T-helper 1 cell treated with Interleukin-12 subunit alpha and Interleukin-12 subunit beta and Interleukin-4 antibody, amounts not matched to agents 30 ng/mL and 1 ng/mL, for 36 hours (primary cell): ENCODE data around the gene SLC37A1. TPM values are rescaled to one million over a fixed set of nuclear protein-coding genes. Genes with fewer than 3 reads are reported as not detected.

ENCODE experiments used
- intact Hi-C: fragments of 100-400 bp; cut with micrococcal nuclease; formaldehyde crosslinking; loops from one replicate; pipeline ENCODE4 v1.15.1; 2024
- total RNA-seq: library from RNA; stranded (reverse); gene quantifications from 2 replicates; pipeline ENCODE4 v1.2.3, GENCODE V29; 2022

SLC37A1 gene
- total RNA-seq, 1 donor from 2014 or later: 14.3 TPM

DNA sequence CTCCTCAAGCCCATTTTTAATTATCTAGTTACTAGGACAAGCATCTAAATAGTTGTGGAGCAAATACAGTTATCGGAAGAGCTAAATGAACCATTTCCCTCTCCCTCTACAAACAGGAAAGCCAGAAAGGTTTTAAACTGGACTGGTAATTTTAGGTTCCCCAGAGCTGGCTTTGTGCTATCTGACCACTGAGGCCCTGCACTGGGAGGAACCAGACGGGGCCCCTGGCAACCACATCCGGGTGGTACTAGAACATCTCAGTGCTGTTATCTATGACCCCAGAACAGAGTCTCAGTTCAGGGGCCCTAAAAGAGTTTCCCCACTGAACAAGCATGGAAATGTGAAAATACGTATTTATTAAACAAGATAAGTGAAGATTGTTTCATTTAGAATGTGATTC lies 9.9 kb upstream of the SLC37A1 start:
- intact Hi-C loops: no loop called here

GRCh38 chr21:42505090-42505726 lies 8.4 kb upstream of the SLC37A1 start:
- intact Hi-C loops: no loop called here

GRCh38 chr21:42507418-42507817 lies 6.2 kb upstream of the SLC37A1 start:
- intact Hi-C loops: no loop called here

DNA sequence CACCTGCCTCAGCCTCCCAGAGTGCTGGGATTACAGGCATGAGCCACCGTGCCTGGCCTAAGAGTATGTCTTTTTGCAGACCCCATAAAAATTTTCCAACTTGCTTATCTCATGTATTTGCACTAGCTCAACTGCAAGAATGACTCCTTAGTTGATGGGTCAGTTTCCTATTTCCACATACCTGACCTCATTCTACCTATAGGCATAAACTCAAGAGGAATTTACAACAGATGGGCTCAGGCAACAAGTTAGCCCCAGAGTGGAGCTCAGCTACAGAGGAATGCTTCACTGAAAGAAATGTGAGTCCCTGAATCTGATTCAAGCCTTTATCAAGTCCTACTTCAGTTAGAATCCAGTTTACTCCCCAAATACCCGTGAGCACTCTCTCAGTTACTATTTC lies 5.3 kb upstream of the SLC37A1 start:
- intact Hi-C loops: no loop called here

DNA sequence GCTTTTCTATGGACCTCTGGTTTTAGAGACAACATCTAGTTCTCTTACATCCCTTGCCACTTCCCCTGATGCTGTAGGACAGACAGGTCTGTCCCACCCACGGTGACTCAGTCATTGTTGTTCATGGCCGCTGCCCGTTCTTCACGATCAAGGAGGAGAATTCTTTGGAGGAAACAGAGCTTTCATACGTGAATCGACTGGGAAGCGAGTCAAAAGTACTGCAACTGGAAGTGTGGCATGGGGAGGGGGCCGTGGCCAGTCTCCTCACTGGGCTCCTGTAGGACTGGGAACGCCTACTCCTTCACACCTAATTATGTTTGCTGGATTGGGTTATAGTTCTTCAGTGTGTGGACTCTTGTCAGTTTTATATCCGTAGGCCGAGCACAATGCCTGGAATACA lies 4.4 kb upstream of the SLC37A1 start:
- intact Hi-C loops: no loop called here

DNA sequence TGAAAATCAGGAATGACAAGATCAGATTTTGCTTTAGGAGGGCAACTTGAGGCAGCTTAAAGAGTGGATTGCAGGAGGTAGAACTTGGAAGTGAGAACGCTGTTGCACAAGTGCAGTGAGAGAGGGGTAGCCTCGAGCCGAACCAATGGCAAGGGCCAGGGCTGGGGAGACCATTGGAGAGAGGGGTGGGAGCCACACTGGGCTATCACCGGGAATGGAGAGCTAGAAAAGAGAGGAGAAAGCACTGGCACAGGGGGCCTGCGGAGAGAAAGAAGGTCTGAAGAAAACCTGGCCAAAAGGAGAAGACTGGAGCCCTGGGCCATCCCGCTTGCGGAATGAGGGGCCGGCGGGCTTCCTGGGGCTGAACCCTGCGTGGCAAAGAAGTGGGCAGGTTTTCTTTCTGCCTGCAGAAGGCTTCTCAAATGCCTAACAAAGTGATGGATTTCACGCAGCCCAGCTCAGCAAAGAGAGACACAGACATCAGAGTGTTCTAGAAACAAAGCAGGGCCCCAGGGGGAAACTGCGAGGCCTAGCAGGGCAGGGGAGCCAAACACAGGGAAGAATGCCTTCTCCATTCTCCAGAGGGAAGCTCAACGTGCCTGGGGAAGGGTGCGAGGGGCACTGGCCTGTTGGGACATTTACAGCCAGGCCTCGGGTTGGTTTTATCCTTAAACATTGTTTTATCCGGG lies 1.2 kb upstream of the SLC37A1 start:
- intact Hi-C loops: loop anchor here (5.0 kb wide), 2 partner anchors 275 to 365 kb away; partner anchors contain the start of gene WDR4

DNA sequence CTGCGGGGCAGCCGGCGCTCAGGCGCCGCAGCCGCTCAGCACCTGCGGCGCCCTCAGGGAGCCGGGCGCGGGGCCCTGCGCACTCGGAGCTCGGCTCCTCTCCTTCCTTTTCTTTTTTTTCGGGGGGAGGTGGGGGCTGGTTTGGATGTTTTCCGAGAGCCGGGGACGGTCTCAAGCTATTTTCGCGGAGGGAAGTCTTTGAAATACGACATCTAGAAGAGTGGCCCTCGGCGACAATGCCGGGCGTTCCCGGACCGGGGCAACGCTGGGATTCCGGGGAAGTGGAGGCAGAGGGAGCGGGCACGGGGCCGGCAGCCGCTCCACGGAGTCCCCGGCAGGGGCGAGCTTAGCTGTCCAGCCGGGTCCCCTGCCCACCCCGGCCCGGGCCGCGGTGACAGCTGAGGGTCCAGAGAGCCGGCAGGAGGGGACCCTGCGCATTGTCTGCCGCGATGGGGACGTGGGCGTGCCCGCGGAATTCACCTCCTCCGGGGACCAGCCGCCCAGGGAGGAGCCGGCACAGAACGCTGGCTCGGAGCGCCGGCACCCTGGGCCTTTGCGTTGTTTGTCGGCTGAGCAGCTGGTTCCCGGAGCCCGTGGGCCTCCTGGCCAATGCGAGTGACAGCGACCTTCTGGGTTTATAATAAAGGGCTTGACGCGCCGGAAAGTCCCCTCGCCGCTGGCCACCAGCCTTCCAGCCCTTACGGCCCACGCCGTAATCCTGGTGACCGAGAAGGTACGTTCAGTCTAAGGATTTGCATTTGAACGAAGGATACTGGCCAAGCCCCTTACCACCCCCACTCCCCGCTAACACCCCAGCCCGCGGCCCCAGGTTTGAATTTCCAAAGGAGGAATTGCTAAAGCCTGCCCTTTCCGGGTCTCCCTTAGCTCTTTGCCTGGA lies 582 bp downstream of the SLC37A1 start:
- intact Hi-C loops: loop anchor here (1.0 to 5.0 kb wide), 4 partner anchors 13 to 363 kb away; partner anchors contain the start of genes RSPH1 and WDR4

DNA sequence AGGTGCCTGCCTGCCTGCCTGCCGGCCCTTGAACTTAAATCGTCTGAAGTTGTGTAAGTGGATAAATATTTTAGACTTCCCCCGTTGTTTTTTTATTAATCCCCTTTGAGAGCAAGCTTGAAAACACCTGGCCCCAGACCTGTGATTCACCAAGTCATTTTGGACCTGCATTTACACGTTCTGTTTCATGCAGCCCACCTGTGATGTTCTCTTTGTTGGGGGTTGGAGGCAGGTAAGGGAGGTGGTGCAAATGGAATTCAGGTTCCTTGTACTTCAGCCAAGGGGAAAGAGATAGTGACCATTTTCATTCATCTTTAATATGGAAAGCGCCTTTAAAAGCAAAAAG lies 1.2 kb downstream of the SLC37A1 start:
- intact Hi-C loops: loop anchor here (1.0 to 5.0 kb wide), 4 partner anchors 12 to 362 kb away; partner anchors contain the start of genes RSPH1 and WDR4

DNA sequence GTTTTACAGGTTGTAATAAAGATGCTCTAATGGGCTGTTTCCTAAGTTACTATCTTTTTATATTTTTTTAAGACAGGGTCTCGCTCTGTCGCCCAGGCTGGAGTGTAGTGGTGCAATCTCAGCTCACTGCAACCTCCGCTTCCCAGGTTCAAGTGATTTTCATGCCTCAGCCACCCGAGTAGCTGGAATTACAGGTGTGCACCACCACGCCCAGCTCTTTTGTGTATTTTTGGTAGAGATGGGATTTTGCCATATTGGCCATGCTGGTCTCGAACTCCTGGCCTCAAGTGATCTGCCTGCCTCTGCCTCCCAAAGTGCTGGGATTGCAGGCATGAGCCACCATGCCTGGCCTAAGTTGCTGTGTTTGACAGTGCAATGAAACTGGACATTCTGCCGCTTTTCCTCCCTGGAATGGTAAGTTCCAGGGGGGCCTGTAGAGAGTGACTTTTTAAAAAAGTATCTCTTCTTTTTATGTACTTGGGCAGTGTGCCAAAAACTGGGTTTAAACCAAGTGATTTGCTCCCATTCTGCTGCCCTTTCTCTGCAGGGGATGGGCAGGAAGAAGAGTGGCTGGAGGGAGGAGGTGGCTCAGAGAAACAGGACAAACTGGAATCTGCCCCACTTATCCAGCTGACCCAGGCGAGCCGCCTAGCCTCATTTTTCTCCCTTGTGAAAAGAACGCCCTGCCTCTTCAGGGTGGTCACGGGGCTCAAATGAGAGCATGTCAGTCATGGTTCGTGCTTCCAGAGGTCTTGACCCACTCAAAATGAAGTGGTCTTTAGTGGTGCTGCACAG lies 2.3 kb downstream of the SLC37A1 start:
- intact Hi-C loops: no loop called here

DNA sequence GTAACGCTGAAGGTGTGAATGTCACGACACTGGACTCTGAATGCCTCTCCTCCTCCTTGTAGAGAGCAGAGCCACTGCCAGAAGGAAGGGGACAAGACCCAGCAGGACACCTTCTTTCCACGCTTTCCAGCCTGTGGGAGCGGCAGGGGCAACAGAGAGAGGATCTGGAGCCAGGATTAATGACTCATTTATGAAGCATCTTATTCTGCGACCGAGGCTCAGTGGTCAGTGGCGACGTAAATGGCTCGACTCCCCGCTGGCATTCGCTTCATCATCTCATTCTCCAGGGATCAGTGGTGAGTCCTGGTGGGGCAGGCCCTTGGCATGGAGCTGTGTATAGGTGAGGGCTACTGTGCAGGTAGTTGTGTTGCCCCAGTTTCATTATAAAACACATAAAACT lies 4.6 kb downstream of the SLC37A1 start:
- intact Hi-C loops: no loop called here

DNA sequence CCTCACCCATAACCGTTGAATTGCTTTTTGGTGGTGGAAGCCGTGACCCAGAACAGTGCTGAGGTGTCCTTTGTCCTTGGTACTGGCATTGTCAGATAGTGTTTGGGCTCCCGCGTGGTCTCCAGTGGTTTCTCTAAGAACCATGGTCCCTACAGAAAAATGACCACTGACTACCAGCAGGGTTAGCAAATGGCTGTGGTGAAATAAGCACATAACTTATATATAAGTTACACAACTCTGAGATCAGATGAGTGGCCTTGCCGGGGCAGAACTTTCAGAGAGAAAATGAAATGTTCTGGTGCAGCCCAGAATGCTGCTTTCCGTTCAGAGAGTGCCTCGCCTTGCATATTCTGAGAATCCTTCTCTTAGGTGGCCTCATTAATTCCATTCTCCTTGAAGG lies 5.0 kb downstream of the SLC37A1 start:
- intact Hi-C loops: no loop called here

DNA sequence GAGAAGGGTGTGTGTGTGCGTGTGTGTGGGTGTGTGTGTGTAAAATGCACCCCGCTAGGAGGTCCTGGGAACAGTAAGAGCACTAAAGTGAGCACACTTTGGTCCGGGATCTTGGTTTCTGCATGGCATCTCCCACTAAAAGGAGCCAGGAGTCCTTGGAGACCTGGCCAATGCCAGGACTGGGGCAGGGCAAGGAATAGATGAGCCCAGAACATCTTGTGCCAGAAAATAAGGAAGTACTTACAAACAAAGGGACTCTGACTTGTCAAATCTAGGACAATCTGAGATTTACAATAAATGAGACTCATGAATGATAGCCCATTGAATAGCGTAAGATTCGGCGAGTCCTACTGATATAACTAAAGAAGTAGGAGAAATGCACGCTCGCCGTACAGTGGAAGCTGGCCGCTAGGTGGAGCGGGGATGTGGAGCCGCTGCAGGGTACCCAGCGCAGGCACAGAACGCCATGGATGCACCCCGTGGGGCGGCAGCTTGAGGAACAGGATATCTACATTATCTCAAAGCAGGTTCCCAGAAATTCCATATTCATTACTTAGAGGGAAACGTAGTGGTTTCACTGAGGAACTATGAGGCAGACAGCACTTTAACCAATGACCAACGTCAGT lies 7.1 kb downstream of the SLC37A1 start:
- intact Hi-C loops: loop anchor here (10.0 kb wide), 3 partner anchors 216 to 1156 kb away; partner anchors contain the start of gene MX2

- intact Hi-C loops: loop anchor here (10.0 kb wide), 3 partner anchors 217 to 1157 kb away; partner anchors contain the start of gene MX2
Measured at GRCh38 chr21:42521384-42521783, 7.7 kb downstream of the SLC37A1 start.

DNA sequence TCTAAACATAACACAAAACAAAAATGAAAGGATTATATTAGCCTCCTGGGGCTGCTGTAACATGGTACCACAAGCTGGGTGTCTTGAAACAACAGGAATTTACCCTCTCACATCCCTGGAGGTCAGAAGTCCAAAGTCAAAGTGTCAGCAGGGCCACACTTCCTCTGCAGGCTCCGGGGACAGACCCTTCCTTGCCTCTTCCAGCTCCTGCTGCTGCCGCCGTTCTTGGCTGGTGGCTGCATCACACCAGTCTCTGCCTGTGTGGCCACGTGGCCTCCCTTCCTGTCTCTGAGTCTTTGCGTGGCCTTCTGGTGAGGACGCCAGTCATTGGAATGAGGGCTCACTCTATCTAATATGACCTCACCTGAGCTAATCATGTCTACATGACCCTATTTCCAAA lies 8.2 kb downstream of the SLC37A1 start:
- intact Hi-C loops: loop anchor here (10.0 kb wide), 3 partner anchors 217 to 1157 kb away; partner anchors contain the start of gene MX2

DNA sequence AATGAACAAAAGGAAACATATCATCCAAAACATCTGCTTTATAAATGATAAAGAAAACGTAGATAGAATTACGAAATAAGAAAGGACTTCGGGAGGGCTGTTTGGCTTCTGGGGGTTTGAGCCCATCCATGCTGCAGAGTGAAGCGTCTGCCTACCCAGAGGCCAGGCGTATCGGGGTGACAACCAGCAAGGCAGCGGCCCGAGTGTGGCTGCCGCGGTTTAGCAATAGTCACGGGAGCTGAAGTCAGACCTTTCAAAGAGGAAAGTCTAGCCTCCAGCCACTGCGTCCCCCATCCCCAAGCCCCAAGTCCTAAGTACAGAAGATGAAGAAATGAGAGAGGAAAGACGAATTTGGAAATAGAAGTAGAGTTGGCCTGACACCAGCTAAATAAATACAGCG lies 8.6 kb downstream of the SLC37A1 start:
- intact Hi-C loops: loop anchor here (10.0 kb wide), 3 partner anchors 217 to 1157 kb away; partner anchors contain the start of gene MX2

GRCh38 chr21:42522771-42523170 lies 9.1 kb downstream of the SLC37A1 start:
- intact Hi-C loops: loop anchor here (10.0 kb wide), 3 partner anchors 218 to 1158 kb away; partner anchors contain the start of gene MX2

DNA sequence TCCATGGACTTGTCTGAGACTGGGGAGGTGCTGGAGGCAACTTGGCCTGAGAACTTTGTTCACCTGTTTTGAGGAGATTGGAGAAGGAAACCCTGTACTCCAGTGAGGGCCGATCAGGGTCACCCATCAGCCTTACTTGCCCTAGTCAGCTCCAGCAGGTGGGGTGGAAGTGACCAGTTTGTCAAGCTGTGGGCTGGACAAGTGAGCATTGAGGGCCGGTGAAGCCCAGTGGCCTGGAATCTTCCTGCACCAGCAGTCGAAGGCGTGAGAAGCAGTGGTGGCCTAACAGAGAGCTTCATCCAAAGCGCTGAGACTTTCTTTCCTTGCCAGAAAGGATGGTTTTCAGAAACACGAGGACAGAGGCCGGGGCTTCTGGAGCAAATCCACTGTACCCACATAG lies 9.6 kb downstream of the SLC37A1 start:
- intact Hi-C loops: loop anchor here (10.0 kb wide), 3 partner anchors 218 to 1158 kb away; partner anchors contain the start of gene MX2

GRCh38 chr21:42523941-42524340 lies 10.3 kb downstream of the SLC37A1 start:
- intact Hi-C loops: loop anchor here (10.0 kb wide), 3 partner anchors 219 to 1159 kb away; partner anchors contain the start of gene MX2

DNA sequence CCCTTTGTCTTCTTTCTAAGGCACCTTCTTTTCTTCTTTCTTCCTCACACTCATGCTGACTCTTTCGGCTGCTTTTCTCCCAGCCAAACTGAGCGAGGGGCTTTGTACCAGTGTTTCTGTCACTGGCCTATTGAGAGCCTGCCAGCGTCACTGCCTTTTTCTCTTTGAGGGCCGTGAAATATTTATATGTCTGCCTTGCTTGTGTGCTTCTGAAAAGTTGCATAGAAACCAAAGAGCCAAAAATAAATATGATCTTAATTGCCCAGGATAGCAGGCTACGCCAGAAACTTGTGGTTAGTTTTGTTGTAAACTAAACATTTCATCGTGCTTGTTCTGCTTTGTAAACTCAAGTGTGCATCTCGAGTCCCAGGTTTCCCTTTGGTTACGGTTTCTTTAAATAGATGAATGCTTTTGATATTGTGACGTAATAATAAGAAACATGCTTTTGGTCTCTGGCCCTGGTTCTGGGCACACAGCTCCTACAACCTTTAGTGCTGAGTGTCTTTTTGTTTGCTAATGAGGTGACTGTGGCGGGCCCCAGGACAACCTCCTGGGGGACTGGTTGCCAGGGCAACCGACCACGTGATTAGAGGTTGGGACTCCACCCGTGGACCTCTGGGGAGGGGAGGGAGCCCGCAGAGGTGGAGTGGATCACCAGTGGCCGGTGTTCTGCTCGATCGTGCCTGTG lies 10.8 kb downstream of the SLC37A1 start:
- intact Hi-C loops: loop anchor here (5.0 to 10.0 kb wide), 6 partner anchors 62 to 1160 kb away; partner anchors contain the start of genes MX2 and WDR4
